Measurements from ENCODE around the gene WSCD1. TPM values are rescaled to one million over a fixed set of nuclear protein-coding genes. Genes with fewer than 3 reads are reported as not detected.
A peak's percentile ranks its signal among the peaks of the same experiment; 100 is the strongest.

Gene WSCD1
- total RNA-seq, 1 experiment from 2014 or later, result 57.0 TPM

DNA sequence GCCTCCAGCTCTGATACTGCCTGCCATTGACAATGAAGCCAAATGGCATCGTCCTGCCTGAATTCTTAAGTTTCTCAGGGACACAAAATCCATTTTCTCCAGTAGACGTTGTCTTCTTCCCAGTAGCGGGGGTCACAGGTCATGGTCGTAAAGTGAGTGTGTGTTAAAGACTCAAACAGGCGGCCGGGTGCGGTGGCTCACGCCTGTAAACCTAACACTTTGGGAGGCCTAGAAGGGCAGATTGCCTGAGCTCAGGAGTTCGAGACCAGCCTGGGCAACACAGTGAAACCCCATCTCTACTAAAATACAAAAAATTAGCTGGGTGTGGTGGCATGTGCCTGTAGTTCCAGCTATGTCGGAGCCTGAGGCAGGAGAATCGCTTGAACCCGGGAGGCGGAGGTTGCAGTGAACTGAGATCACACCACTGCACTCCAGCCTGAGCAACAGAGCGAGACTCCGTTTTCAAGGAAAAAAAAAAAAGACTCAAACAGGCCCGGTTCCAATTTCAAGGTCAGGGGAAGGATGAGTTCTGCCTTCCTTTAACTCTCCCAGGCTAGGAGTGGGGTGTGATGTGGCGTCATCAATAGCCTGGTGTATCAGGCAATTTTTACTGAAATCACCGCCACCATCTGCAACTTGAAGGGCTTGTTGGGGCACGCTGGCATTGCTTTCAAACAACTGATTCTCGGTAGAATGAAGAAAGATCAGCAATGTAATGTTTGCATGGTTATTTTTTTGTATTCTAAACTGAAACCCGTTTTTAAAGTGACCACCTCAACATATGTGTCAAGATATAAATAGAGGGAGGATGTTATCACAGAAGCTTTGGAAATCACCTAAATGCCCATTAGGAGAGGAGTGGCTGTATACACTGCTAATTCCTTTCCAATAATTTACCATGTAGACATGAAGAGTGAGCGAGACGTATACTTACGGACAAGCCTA is 91.0 kb downstream of the WSCD1 start:
- Histone ChIP-seq H3K4me1 (ENCODE audit: insufficient read depth, low read length) (peaks cover 16% of the 10 kb centered on the region), H2AFZ (ENCODE audit: low read length) (no peak overlapping the region), H3K9me3 (ENCODE audit: low read length) (no peaks in the 10 kb centered on the region), H3K27me3 (ENCODE audit: low read length) (no peaks in the 10 kb centered on the region), H3K79me2 (ENCODE audit: low read length) (no peaks in the 10 kb centered on the region), H3K4me3 (ENCODE audit: low read length) (no peak overlapping the region), H3K9me2 (replicated peaks; ENCODE audit: low read length) (no peaks in the 10 kb centered on the region), H3K27ac (ENCODE audit: low read length) (no peak overlapping the region), H3F3A (ENCODE audit: low read length, unreplicated experiment) (no peaks in the 10 kb centered on the region), H3K4me2 (ENCODE audit: low read length) (no peak overlapping the region), H3K9ac (ENCODE audit: low read length) (no peak overlapping the region), H3K36me3 (ENCODE audit: low read depth, low read length) (no peaks in the 10 kb centered on the region), H4K20me1 (ENCODE audit: low read length) (no peaks in the 10 kb centered on the region)
- DNase-seq (no peak), ATAC-seq (no peak)
- ChIA-PET POLR2A (ENCODE audit: unreplicated experiment) (interaction anchor here (0.6 kb wide), 1 partner anchor 369 kb away, joined by 6 read pairs; no protein-coding TSS in a partner anchor), CTCF (no interaction called here)
- no peak for TF ChIP-seq EZH2 (IDR thresholded peaks at IDR 0.05; ENCODE audit: low read length, unreplicated experiment)
- no peak for TF ChIP-seq EZH2phosphoT487 (IDR thresholded peaks at IDR 0.05; ENCODE audit: borderline replicate concordance, low read length)
- TF ChIP-seq, protein P1, sequence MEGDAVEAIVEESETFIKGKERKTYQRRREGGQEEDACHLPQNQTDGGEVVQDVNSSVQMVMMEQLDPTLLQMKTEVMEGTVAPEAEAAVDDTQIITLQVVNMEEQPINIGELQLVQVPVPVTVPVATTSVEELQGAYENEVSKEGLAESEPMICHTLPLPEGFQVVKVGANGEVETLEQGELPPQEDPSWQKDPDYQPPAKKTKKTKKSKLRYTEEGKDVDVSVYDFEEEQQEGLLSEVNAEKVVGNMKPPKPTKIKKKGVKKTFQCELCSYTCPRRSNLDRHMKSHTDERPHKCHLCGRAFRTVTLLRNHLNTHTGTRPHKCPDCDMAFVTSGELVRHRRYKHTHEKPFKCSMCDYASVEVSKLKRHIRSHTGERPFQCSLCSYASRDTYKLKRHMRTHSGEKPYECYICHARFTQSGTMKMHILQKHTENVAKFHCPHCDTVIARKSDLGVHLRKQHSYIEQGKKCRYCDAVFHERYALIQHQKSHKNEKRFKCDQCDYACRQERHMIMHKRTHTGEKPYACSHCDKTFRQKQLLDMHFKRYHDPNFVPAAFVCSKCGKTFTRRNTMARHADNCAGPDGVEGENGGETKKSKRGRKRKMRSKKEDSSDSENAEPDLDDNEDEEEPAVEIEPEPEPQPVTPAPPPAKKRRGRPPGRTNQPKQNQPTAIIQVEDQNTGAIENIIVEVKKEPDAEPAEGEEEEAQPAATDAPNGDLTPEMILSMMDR (conservative IDR thresholded peaks at IDR 0.05; ENCODE audit: low read depth, low read length), result no peak
- intact Hi-C loops (cut with micrococcal nuclease), result no loop called here
- no TSS peak for BruUV-seq (replicated peaks)

DNA sequence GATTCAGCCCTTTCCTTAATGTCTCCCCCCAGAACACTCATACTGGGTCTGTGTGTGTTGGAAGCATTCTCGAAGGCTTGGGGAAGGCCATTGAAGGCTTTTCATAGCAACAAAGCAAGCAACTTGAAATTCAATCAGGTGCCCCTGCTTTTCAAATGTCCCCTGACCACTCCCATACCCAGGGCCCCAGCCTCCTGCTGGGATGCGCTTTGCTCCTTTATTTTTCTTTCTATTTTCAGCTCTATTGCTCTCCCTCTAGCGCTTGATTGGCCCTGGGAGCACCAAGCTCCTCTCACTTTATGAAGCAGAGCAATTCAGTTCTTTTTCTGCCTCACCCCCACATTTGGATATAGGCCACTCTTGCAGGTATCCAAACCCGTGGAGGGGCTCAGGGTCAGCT is 92.0 kb downstream of the WSCD1 start:
- Histone ChIP-seq H3K9me3 (ENCODE audit: low read length) (no peaks in the 10 kb centered on the region), H3K9ac (ENCODE audit: low read length) (no peak overlapping the region), H3K4me3 (ENCODE audit: low read length) (no peak overlapping the region), H3K27ac (ENCODE audit: low read length) (no peak overlapping the region), H4K20me1 (ENCODE audit: low read length) (no peaks in the 10 kb centered on the region), H3F3A (ENCODE audit: low read length, unreplicated experiment) (no peaks in the 10 kb centered on the region), H2AFZ (ENCODE audit: low read length) (no peak overlapping the region), H3K4me2 (ENCODE audit: low read length) (no peak overlapping the region), H3K79me2 (ENCODE audit: low read length) (no peaks in the 10 kb centered on the region), H3K27me3 (ENCODE audit: low read length) (no peaks in the 10 kb centered on the region), H3K9me2 (replicated peaks; ENCODE audit: low read length) (no peaks in the 10 kb centered on the region), H3K36me3 (ENCODE audit: low read depth, low read length) (no peaks in the 10 kb centered on the region), H3K4me1 (ENCODE audit: insufficient read depth, low read length) (peaks cover 16% of the 10 kb centered on the region)
- ChIA-PET POLR2A (ENCODE audit: unreplicated experiment) (no interaction called here), CTCF (no interaction called here)
- no peak for TF ChIP-seq EZH2phosphoT487 (IDR thresholded peaks at IDR 0.05; ENCODE audit: borderline replicate concordance, low read length)
- TF ChIP-seq, protein P1 (conservative IDR thresholded peaks at IDR 0.05; ENCODE audit: low read depth, low read length), result no peak
- TF ChIP-seq EZH2 (IDR thresholded peaks at IDR 0.05; ENCODE audit: low read length, unreplicated experiment), result no peak
- intact Hi-C loops (cut with micrococcal nuclease), result no loop called here
- BruUV-seq (replicated peaks), result no TSS peak
- no peak for ATAC-seq
- no peak for DNase-seq

DNA sequence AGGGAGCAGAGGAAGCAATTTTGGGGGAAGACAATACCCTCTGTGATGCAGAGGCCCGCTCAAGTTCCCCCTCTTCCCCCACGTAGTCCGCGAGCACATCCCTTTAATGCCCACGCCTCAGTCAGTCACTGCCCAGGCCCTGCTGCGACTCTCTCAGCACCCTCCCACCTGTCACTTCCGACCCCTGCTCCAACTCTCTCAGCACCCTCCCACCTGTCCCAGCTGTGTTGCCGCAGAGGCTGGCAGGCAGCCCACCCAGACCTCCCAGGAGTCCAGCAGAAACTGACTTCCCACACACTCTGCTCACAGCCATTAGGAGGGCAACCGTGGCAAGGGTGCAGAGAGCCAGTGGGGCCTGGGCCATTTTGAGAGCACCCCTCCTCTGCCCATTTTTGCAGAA is 92.7 kb downstream of the WSCD1 start:
- TF ChIP-seq EZH2 (IDR thresholded peaks at IDR 0.05; ENCODE audit: low read length, unreplicated experiment), result no peak
- no peak for TF ChIP-seq EZH2phosphoT487 (IDR thresholded peaks at IDR 0.05; ENCODE audit: borderline replicate concordance, low read length)
- TF ChIP-seq, protein P1 (conservative IDR thresholded peaks at IDR 0.05; ENCODE audit: low read depth, low read length), result no peak
- no peak for ATAC-seq
- H3K4me1 ChIP-seq (ENCODE audit: insufficient read depth, low read length), result peaks cover 16% of the 10 kb centered on the region
- H3K27me3 ChIP-seq (ENCODE audit: low read length), result no peaks in the 10 kb centered on the region
- POLR2A ChIA-PET (ENCODE audit: unreplicated experiment), result no interaction called here
- H2AFZ ChIP-seq (ENCODE audit: low read length), result no peak overlapping the region
- no peak overlapping the region for H3K4me3 ChIP-seq (ENCODE audit: low read length)
- BruUV-seq (replicated peaks), result no TSS peak
- DNase-seq, result no peak
- peak overlapping the region; percentile 6; the same call in 1 of the 2 replicates for H3K4me2 ChIP-seq (ENCODE audit: low read length)
- no peaks in the 10 kb centered on the region for H3K9me3 ChIP-seq (ENCODE audit: low read length)
- H4K20me1 ChIP-seq (ENCODE audit: low read length), result no peaks in the 10 kb centered on the region
- H3K27ac ChIP-seq (ENCODE audit: low read length), result no peak overlapping the region
- no peaks in the 10 kb centered on the region for H3K36me3 ChIP-seq (ENCODE audit: low read depth, low read length)
- H3K9ac ChIP-seq (ENCODE audit: low read length), result no peak overlapping the region
- intact Hi-C loops (cut with micrococcal nuclease), result no loop called here
- H3F3A ChIP-seq (ENCODE audit: low read length, unreplicated experiment), result no peaks in the 10 kb centered on the region
- H3K9me2 ChIP-seq (replicated peaks; ENCODE audit: low read length), result no peaks in the 10 kb centered on the region
- CTCF ChIA-PET, result no interaction called here
- H3K79me2 ChIP-seq (ENCODE audit: low read length), result no peaks in the 10 kb centered on the region
